ENCODE data around the gene CRHR1.

The CRHR1 gene

DNA sequence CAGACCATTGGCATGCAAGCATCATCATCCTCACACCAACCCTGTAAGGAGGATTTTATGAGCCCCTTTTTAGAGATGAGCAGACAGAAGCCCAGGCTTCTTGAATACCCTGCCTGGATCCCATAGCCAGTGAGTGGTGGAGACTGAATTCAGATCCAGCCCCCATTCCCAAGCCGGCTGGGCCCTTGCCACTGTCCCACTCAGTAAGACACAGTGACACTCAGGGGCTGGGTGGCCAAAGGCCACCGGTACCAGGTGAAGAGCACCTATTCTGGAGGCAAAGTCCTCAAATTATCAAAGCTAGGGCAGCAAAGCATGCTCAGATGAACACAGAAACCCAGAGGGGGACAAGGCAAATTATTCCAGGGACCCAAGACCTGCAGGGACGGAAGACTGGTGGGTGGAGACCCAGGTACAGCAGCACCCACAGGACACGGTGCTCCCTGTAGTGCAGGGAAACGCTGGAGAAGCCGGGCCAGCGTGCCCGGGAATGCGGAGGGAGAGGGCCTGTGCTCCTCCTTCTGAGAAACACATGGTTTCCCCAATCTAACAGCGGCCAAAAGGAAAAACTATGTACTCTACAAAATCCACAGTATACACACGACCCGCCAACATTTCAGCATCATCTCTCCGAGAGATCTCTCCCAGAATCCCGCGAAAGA, 33.2 kb upstream of the CRHR1 start:
- H3K4me2 ChIP-seq (ENCODE audit: low read length) = no peak overlapping the region
- H3K4me3 ChIP-seq (ENCODE audit: low read length) = no peak overlapping the region
- H3K9me3 ChIP-seq (ENCODE audit: insufficient read depth, low read length) = no peaks in the 10 kb centered on the region
- H4K20me1 ChIP-seq (ENCODE audit: insufficient read depth, low read length) = no peaks in the 10 kb centered on the region
- H3K27me3 ChIP-seq (ENCODE audit: low read depth, low read length) = peaks cover 26% of the 10 kb centered on the region
- no peak for TF ChIP-seq EZH2phosphoT487 (IDR thresholded peaks at IDR 0.05; ENCODE audit: low read depth)
- TF ChIP-seq, protein P1, sequence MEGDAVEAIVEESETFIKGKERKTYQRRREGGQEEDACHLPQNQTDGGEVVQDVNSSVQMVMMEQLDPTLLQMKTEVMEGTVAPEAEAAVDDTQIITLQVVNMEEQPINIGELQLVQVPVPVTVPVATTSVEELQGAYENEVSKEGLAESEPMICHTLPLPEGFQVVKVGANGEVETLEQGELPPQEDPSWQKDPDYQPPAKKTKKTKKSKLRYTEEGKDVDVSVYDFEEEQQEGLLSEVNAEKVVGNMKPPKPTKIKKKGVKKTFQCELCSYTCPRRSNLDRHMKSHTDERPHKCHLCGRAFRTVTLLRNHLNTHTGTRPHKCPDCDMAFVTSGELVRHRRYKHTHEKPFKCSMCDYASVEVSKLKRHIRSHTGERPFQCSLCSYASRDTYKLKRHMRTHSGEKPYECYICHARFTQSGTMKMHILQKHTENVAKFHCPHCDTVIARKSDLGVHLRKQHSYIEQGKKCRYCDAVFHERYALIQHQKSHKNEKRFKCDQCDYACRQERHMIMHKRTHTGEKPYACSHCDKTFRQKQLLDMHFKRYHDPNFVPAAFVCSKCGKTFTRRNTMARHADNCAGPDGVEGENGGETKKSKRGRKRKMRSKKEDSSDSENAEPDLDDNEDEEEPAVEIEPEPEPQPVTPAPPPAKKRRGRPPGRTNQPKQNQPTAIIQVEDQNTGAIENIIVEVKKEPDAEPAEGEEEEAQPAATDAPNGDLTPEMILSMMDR (IDR thresholded peaks at IDR 0.05; ENCODE audit: low read depth, low read length) = no peak
- H3K27ac ChIP-seq (ENCODE audit: low read length) = no peak overlapping the region
- H3K79me2 ChIP-seq (ENCODE audit: low read length) = no peaks in the 10 kb centered on the region
- H3K36me3 ChIP-seq (replicated peaks; ENCODE audit: low read depth, low read length) = no peaks in the 10 kb centered on the region
- no peaks in the 10 kb centered on the region for H3K4me1 ChIP-seq (ENCODE audit: low read length)
- H3K9ac ChIP-seq (ENCODE audit: low read length) = no peak overlapping the region
- no peak overlapping the region for H2AFZ ChIP-seq (ENCODE audit: low read depth, low read length)

DNA sequence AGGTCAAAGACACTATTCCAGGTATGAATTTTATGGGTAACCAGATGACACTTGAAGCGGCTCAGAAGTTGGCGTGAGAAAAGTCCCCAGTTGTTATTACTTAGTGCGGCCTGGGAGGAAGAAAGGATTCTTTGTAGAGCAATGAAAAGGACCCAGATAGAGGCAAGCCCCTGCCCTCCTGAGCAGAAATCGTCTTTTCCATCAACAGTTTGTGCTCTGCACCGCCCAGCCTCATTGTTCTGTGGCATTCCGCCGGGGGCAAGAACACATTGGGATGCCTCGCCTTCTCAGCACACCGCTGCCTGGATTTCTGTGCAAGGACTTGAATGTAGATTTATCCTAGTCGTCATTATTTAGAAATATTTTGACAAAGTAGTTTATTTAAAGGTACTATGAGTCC, 32.7 kb upstream of the CRHR1 start:
- H3K9me3 ChIP-seq (ENCODE audit: insufficient read depth, low read length) = no peaks in the 10 kb centered on the region
- no peaks in the 10 kb centered on the region for H4K20me1 ChIP-seq (ENCODE audit: insufficient read depth, low read length)
- no peak overlapping the region for H3K4me3 ChIP-seq (ENCODE audit: low read length)
- H3K79me2 ChIP-seq (ENCODE audit: low read length) = no peaks in the 10 kb centered on the region
- H3K9ac ChIP-seq (ENCODE audit: low read length) = no peak overlapping the region
- H3K27ac ChIP-seq (ENCODE audit: low read length) = no peak overlapping the region
- H2AFZ ChIP-seq (ENCODE audit: low read depth, low read length) = no peak overlapping the region
- no peak overlapping the region for H3K4me2 ChIP-seq (ENCODE audit: low read length)
- no peaks in the 10 kb centered on the region for H3K4me1 ChIP-seq (ENCODE audit: low read length)
- H3K27me3 ChIP-seq (ENCODE audit: low read depth, low read length) = peaks cover 23% of the 10 kb centered on the region
- H3K36me3 ChIP-seq (replicated peaks; ENCODE audit: low read depth, low read length) = no peaks in the 10 kb centered on the region
- TF ChIP-seq EZH2phosphoT487 (IDR thresholded peaks at IDR 0.05; ENCODE audit: low read depth) = no peak
- TF ChIP-seq, protein P1 (IDR thresholded peaks at IDR 0.05; ENCODE audit: low read depth, low read length) = no peak

DNA sequence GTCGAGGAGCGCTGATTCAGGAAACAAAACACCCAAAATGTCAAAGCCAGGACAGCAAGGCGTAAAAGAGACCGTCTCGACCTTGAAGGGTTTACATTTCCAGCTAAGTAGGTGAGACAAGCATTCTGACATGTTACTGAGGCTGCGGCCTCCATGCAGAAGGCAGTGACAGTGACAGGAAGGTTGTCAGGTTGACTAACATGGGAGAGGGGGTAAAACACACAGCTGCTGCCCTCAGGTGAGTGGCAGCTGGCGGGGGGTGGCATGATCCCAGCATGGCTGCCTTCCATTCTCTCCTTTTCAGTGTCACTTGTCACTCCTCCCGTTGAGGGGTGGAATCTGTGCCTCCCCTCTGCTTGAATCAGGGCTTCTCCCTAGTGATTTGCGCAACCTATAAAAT, 31.9 kb upstream of the CRHR1 start:
- no peaks in the 10 kb centered on the region for H3K36me3 ChIP-seq (replicated peaks; ENCODE audit: low read depth, low read length)
- no peak overlapping the region for H3K4me3 ChIP-seq (ENCODE audit: low read length)
- no peak overlapping the region for H2AFZ ChIP-seq (ENCODE audit: low read depth, low read length)
- H3K9me3 ChIP-seq (ENCODE audit: insufficient read depth, low read length) = no peaks in the 10 kb centered on the region
- H3K27ac ChIP-seq (ENCODE audit: low read length) = no peak overlapping the region
- H3K9ac ChIP-seq (ENCODE audit: low read length) = no peak overlapping the region
- peaks cover 28% of the 10 kb centered on the region for H3K27me3 ChIP-seq (ENCODE audit: low read depth, low read length)
- H3K4me1 ChIP-seq (ENCODE audit: low read length) = no peaks in the 10 kb centered on the region
- TF ChIP-seq, protein P1 (IDR thresholded peaks at IDR 0.05; ENCODE audit: low read depth, low read length) = no peak
- no peak for TF ChIP-seq EZH2phosphoT487 (IDR thresholded peaks at IDR 0.05; ENCODE audit: low read depth)
- no peaks in the 10 kb centered on the region for H3K79me2 ChIP-seq (ENCODE audit: low read length)
- no peak overlapping the region for H3K4me2 ChIP-seq (ENCODE audit: low read length)
- no peaks in the 10 kb centered on the region for H4K20me1 ChIP-seq (ENCODE audit: insufficient read depth, low read length)

DNA sequence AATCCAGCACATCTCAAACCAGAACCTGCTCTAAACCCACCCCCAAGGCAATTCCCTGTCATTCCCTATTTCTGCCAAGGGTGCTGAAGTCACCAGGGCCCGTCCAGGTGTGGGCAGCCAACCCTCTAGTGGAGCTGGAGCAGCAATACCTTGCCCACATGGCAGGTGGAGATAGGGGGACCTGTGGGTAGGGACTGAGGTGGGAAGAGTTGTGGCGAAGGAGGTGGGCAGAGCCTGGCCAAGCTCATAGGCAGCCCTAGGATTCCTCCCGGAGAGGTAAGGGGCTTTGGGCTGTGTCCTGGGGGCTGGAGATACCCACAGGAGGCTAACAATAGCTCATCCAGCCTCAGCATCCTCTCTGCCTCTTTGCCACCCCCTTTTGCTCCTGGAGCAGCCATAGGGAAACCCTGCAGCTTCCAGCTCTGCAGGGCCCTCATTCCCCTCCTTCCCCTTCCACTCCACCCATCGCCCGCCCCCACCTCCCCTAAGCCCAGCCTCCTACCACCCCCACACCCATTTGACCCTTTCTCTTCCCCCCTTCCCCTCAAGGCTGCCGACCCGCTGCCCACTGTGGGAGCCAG, 30.4 kb upstream of the CRHR1 start:
- H3K27me3 ChIP-seq (ENCODE audit: low read depth, low read length) = peaks cover 23% of the 10 kb centered on the region
- H3K27ac ChIP-seq (ENCODE audit: low read length) = no peak overlapping the region
- H4K20me1 ChIP-seq (ENCODE audit: insufficient read depth, low read length) = no peaks in the 10 kb centered on the region
- TF ChIP-seq, protein P1 (IDR thresholded peaks at IDR 0.05; ENCODE audit: low read depth, low read length) = no peak
- no peak for TF ChIP-seq EZH2phosphoT487 (IDR thresholded peaks at IDR 0.05; ENCODE audit: low read depth)
- no peak overlapping the region for H2AFZ ChIP-seq (ENCODE audit: low read depth, low read length)
- no peak overlapping the region for H3K4me2 ChIP-seq (ENCODE audit: low read length)
- H3K36me3 ChIP-seq (replicated peaks; ENCODE audit: low read depth, low read length) = no peaks in the 10 kb centered on the region
- H3K4me3 ChIP-seq (ENCODE audit: low read length) = no peak overlapping the region
- no peaks in the 10 kb centered on the region for H3K4me1 ChIP-seq (ENCODE audit: low read length)
- H3K9ac ChIP-seq (ENCODE audit: low read length) = no peak overlapping the region
- no peaks in the 10 kb centered on the region for H3K9me3 ChIP-seq (ENCODE audit: insufficient read depth, low read length)
- H3K79me2 ChIP-seq (ENCODE audit: low read length) = no peaks in the 10 kb centered on the region

All from OCI-LY3 (cell line).